ENCODE measurements around the gene TPCN2.
A peak's percentile ranks its signal among the peaks of the same experiment; 100 is the strongest.

GRCh38 chr11:69180726-69181125 is 132.0 kb downstream of the TPCN2 start:
- TF ChIP-seq ELF2 (CRISPR knock-in tag; IDR thresholded peaks at IDR 0.05) (no peak), NFIC (IDR thresholded peaks at IDR 0.05) (peak; percentile 28; the same call in 1 of the 2 replicates), TAF1 (IDR thresholded peaks at IDR 0.05; ENCODE audit: control insufficient read depth, extremely low read depth, insufficient read depth, low read length, severe bottlenecking) (no peak), CTCF (IDR thresholded peaks at IDR 0.05 in 2 of 3, conservative IDR thresholded peaks at IDR 0.05 in 1 of 3; ENCODE audit: insufficient read depth in 2 of 3, low read depth in 1 of 3, low read length in 3 of 3) (no peak), SP1 (CRISPR knock-in tag; IDR thresholded peaks at IDR 0.05) (no peak), USF1 (CRISPR knock-in tag; IDR thresholded peaks at IDR 0.05) (no peak)
- TF ChIP-seq, protein P1, sequence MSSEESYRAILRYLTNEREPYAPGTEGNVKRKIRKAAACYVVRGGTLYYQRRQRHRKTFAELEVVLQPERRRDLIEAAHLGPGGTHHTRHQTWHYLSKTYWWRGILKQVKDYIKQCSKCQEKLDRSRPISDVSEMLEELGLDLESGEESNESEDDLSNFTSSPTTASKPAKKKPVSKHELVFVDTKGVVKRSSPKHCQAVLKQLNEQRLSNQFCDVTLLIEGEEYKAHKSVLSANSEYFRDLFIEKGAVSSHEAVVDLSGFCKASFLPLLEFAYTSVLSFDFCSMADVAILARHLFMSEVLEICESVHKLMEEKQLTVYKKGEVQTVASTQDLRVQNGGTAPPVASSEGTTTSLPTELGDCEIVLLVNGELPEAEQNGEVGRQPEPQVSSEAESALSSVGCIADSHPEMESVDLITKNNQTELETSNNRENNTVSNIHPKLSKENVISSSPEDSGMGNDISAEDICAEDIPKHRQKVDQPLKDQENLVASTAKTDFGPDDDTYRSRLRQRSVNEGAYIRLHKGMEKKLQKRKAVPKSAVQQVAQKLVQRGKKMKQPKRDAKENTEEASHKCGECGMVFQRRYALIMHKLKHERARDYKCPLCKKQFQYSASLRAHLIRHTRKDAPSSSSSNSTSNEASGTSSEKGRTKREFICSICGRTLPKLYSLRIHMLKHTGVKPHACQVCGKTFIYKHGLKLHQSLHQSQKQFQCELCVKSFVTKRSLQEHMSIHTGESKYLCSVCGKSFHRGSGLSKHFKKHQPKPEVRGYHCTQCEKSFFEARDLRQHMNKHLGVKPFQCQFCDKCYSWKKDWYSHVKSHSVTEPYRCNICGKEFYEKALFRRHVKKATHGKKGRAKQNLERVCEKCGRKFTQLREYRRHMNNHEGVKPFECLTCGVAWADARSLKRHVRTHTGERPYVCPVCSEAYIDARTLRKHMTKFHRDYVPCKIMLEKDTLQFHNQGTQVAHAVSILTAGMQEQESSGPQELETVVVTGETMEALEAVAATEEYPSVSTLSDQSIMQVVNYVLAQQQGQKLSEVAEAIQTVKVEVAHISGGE (CRISPR knock-in tag; IDR thresholded peaks at IDR 0.05): no peak

All from K562 (cell line).